ENCODE measurements around the gene FBXW10B.
"Not testable (repeated sequence)": the region's sequence is repeated elsewhere in the genome, so short reads cannot be mapped to it uniquely, and the experiment has no call there.

FBXW10B gene

DNA sequence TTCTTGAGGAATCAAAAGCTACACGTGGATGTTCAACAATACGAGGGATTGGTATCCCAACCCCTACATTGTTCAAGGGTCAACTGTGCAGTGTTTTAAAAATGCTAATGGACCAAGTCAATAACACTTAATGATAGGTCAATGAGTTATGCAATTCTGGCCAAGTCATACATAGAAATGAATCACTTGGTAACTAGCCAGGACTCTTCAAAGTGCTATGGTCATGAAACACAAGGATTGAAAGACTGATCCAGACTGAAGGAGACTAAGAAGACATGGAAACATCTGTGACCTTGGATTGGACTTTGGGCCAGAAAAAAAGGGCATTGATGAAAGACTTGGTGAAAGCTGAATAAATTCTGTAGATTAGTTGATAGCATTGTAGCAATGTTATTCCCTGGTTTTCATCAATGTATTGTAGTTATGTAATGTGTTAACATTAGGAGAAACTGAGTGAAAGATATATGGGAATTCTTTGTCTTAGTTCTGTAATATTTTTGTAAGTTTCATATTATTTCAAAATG, 11.5 kb upstream of the FBXW10B start:
- DNase-seq (ENCODE audit: low read depth): not testable (repeated sequence)

GRCh38 chr17:15629991-15630390, 10.5 kb upstream of the FBXW10B start:
- not testable (repeated sequence) for DNase-seq (ENCODE audit: low read depth)

- not testable (repeated sequence) for DNase-seq (ENCODE audit: low read depth)
Observed at GRCh38 chr17:15623661-15624209, 4.2 kb upstream of the FBXW10B start.

DNA sequence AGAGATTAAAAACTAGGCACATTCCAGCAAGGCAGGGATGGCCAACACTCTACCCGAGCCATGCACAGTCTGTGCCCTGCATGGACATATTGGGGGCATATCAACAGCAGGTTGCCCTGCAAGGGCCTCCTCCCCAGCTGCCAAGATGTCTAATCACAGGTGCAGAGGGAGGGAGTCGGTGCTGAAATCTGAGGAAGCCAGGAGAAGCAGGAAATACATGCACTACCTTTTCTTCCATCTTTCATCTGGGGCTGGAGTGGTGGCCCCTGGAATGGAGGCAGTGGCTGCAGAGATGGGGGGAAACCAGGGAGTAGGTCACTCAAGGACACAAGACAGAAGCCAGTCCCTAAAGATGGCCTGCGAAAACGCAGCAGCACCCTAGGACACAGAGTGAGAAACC, 3.8 kb upstream of the FBXW10B start:
- not testable (repeated sequence) for DNase-seq (ENCODE audit: low read depth)

GRCh38 chr17:15622124-15622523, 2.6 kb upstream of the FBXW10B start:
- DNase-seq (ENCODE audit: low read depth): not testable (repeated sequence)

- DNase-seq (ENCODE audit: low read depth): not testable (repeated sequence)
Observed at GRCh38 chr17:15616828-15617227, 2.7 kb downstream of the FBXW10B start.

DNA sequence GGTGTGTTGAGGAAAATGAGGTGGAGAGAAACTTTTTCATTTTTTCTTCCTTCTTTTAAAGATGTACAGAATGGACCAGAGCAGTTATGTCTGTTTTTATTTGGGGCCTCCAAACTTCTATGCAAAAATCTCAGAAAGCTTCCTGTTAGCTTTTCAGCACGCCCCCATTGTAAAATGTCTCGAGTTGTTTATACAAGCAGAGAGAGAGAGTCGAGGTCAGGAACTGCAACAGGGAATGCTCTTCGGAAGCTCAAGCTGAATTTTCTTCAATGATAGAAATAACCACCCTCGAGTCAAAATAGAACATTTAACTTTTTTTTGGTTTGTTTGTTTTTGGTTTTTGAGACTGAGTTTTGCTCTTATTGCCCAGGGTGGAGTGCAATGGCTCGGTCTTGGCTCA, 3.7 kb downstream of the FBXW10B start:
- not testable (repeated sequence) for DNase-seq (ENCODE audit: low read depth)

- DNase-seq (ENCODE audit: low read depth): not testable (repeated sequence)
Observed at GRCh38 chr17:15613111-15613510, 6.4 kb downstream of the FBXW10B start.

- DNase-seq (ENCODE audit: low read depth): not testable (repeated sequence)
Observed at GRCh38 chr17:15592960-15593359, 26.5 kb downstream of the FBXW10B start.

- DNase-seq (ENCODE audit: low read depth): not testable (repeated sequence)
Observed at GRCh38 chr17:15591986-15592385, 27.5 kb downstream of the FBXW10B start.

- not testable (repeated sequence) for DNase-seq (ENCODE audit: low read depth)
Observed at GRCh38 chr17:15590844-15591243, 28.7 kb downstream of the FBXW10B start.

DNA sequence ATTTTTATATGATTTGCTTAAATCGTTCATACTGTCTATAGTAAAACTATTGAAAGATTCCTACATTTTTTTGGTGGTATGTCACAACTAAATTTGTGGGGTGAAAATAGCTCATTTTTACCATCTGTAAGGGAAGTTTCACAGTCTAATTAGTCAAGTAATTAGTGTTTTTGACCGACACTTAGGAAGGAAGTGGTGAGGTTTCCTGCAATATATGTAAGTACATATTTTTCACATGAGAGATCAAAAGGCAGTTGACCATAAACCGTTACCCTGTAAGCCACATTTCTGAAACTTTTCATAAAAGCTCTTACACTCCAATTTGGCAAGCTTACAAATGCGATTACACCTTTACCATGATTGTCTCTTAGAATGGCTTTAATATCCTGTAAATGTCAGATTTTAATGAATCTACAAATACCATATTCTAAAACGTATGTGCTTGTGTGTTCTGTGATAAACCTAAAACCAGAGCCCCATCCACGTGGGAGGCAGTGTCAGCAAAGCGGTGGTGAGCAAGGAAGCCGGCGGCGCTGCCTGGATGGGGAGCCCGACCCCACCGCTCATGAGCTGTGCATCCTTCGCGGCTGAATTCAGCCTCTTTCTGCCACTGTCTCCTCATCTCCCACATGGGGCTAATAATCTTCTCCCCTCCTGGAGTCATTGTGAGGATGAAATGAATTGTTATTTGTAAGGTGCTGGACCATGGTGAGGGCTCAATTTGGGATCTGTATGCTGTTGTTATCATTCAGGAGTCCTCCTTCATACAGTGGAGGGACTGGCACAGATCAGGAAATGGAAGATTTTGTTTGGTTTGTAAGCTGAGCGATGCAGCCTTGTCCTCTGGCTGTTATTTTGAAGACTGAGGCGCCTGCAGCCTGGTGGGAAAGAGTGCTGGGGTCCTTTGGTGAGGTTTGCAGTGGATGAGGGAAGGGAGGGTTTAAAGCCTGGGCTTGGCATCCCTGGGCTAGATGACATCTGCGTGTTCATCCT, 29.7 kb downstream of the FBXW10B start:
- not testable (repeated sequence) for DNase-seq (ENCODE audit: low read depth)

GRCh38 chr17:15588017-15588416, 31.5 kb downstream of the FBXW10B start:
- DNase-seq (ENCODE audit: low read depth): not testable (repeated sequence)

DNA sequence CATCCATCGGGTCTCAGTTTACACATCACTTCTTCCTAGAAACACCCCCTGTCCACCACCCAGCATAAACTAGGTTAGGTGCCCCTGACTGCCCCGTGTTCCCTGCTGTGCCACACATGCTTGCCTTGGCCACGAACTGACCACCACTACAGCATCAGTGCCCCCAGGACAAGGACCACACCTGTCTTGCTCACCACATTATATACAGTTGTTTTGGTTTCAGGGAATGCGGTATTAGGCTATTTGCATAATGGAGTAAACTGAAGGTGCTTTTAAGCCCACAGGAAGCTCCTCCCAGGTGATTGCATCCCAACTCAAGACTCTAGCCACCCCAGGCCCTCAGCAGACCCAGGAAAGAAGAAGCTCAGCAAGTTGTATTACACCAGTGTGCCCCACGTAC, 36.2 kb downstream of the FBXW10B start:
- not testable (repeated sequence) for DNase-seq (ENCODE audit: low read depth)

DNA sequence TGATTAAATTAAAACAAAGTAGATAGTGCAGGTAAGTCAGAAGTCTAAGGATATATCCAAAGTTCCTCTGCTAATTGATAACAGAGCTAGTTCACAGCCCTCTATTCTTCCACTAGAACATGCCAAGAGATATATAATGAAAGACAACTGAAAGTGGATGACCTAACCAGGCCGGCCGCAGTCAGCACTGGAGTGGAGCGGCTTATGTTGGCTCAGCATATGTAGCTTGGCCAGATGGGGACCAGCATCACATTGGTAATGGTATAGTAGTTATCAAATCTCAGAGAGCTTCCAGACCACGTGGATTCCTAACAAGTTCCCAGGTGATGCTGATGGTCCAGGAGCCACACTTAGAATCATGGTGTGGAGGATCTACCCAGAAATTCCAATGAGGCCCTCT, 38.0 kb downstream of the FBXW10B start:
- DNase-seq (ENCODE audit: low read depth): not testable (repeated sequence)

- not testable (repeated sequence) for DNase-seq (ENCODE audit: low read depth)
Observed at GRCh38 chr17:15576848-15577247, 42.7 kb downstream of the FBXW10B start.

GRCh38 chr17:15574660-15575059, 44.8 kb downstream of the FBXW10B start:
- DNase-seq (ENCODE audit: low read depth): not testable (repeated sequence)

- not testable (repeated sequence) for DNase-seq (ENCODE audit: low read depth)
Observed at GRCh38 chr17:15573870-15574269, 45.6 kb downstream of the FBXW10B start.
